HG03342 (cell line): ENCODE data around the gene COL23A1.
A peak's percentile ranks its signal among the peaks of the same experiment; 100 is the strongest.
"Not testable (repeated sequence)": the region's sequence is repeated elsewhere in the genome, so short reads cannot be mapped to it uniquely, and the experiment has no call there.

Experiments
- ATAC-seq: cut with Tn5 transposase; IDR thresholded peaks from one replicate; pipeline ENCODE4 v1.9.1; 2021; ENCODE audit warnings: mild to moderate bottlenecking, moderate library complexity; ENCODE audit not compliant: unreplicated experiment

The COL23A1 gene

GRCh38 chr5:178238711-178239592, 351.2 kb downstream of the COL23A1 start:
- no peak for ATAC-seq

DNA sequence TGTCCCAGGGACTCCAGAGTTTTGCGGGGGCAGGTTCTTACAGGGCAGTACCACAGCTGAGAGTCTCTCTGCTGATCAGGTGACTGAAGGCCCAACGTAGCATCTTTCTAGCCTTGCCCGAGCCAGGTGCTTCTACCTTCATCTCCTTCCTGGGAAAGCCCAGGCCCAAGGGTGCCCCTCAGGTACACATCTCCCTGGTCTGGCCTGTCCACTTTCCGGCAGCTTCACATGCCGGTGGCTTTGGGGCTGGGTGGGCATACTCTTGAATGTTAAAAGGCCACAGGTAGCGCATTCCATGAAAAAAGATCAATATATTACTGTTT, 351.9 kb downstream of the COL23A1 start:
- no peak for ATAC-seq

GRCh38 chr5:178237431-178238312, 352.5 kb downstream of the COL23A1 start:
- ATAC-seq: no peak

- no peak for ATAC-seq
Measured at GRCh38 chr5:178236679-178237078, 353.5 kb downstream of the COL23A1 start.

DNA sequence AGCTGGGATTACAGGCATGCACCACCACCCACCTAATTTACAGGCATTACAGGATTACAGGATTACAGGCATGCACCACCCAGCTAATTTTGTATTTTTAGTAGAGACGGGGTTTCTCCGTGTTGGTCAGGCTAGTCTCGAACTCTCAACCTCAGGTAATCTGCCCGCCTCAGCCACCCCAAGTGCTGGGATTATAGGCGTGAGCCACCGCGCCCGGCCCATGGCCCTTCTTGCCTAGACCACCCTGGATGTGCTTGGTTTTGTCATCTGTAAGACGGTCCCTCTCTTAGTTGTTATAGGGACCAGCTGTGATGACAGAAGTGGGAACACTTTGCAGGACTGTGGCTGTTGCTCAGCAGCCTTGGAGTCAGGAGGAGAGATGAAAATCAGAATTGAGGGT, 354.1 kb downstream of the COL23A1 start:
- no peak for ATAC-seq

- no peak for ATAC-seq
Measured at GRCh38 chr5:178235588-178235974, 354.6 kb downstream of the COL23A1 start.

DNA sequence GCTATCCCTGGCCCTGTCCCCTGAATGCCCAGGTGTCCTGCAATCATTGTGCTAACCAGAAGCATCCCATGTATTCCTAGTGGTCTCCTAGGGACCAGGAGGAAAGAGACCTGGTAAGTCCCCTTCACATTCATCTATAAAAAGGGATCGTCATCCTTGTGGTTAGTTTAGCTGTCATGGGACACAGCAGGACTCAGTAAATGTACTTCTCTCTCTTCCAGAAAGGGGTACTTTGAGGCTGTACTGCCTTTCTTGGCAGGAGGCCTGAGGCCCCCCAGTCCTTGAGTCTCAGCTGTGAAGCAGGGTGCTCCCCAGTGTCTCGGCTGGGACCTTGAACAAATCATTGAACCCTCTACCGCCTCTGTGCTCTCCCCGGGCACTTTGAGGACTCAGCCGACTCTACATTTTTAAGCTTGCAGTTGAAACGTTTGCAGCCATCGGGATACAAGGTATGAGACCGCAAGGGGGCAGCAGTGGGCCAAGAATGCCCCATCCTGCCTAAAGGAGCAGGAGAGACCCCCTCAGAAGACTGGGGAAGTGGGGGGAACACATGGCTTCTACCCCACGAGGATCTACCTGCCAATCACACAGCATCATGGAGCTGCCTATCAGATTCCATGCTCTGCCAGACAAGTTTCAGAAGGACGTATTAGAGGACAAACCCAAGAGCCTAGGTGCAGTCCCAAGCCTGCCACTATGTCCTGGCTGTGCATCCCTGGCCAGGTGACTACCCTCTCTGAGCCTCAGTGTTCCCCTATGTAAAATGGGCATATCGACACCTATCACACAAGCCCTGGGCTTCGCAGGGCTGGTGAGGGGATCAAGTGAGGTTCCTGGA, 355.2 kb downstream of the COL23A1 start:
- ATAC-seq: peak; percentile 32

DNA sequence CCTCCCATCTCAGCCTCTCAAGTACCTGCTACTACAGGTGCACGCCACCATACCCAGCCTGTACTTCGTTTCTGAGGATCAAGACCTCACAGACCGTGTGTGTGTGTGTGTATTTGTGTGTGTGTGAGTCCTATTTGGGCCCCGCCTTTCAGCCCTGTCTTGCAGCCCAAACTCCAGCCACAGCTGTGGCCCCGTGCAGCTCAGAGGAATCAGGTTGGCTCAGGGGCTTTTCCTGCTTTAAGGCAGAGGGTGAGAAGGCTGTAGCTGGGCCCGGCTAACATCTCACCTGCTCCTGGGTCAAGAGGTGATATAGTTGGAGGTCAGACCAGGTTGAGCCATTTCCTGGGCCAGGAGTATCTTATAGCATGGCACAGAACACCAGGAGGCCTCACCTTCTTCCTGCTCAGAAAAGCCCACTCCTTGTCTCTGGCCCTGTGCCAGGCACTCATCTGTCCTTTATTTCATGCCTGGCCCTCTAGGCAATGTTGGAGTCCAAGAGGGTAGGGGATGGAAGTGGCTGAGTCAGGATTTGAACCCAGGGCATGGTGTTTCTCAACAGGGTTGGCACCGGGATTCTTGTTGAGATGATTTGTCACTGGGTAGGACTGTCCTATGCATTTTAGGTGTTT, 356.0 kb downstream of the COL23A1 start:
- ATAC-seq: no peak

DNA sequence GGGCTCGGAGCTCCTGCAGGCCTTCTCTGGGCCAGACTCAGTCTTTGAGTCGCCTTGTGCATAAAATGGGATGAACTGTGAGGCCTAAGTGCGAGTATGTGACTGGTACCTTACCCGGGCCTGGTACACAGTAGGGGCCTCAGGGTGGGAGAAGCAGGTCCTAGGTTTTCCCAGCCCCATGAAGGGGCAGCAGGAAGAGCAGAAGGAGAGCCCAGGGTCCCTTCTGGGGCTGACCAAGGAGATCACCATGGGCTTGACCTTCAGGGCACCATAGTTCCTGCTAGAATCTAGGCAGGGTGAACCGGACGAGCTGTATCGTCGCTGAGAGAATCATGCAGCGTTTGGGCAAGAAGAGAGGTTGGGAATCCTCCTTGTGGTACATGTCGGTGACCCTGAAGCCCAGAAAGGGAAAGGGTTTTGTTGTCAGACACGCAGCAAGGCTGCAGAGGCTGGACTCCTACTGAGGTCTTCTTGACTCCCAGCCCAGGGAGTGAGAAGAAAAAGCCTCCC, 357.2 kb downstream of the COL23A1 start:
- ATAC-seq: peak; percentile 20

DNA sequence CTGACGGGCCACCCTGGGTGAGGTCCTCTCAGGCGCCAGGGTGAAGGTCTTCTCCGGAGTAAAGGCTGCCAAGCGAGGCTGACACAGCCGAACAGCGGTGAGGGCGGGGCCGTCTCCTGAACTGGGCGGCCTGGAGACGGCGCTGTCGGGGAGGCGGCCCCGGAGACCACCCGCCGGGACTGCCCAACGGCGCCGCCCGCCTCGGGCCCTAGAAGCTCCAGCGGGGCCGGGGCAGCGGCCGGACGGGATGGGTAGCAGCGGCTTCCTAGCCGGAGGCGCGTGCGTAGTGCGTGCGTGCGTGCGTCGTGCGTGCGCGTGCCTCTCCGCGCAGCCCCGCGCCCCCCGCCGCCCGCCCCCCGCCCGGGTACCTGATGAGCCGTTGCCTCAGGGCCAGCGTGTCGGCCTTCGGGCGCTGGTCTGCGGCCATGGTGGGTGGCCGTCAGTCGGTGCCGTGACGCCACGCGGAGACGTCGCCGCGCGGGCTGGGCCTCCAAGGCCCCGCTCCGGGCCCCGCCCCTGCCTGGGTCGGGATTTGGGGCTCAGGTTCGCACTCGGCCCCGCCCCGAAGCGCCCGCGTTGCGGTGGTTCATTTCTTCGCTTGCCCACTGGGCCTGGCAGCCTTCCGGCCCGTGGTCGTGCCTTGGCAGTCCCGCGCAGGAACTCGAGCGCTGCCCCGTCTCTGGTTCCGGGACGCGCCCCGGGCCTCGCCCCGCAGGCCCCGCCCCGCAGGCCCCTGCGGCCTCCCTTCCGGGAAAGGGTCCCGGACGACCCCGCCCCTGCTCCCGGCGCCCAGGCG, 357.9 kb downstream of the COL23A1 start, which contains the start of gene PHYKPL:
PHYKPL (minus strand) TSS at position 679 of the 796 bp plus-strand sequence; CDS start at position 427, 252 bp downstream.
- peak; percentile 71 for ATAC-seq

DNA sequence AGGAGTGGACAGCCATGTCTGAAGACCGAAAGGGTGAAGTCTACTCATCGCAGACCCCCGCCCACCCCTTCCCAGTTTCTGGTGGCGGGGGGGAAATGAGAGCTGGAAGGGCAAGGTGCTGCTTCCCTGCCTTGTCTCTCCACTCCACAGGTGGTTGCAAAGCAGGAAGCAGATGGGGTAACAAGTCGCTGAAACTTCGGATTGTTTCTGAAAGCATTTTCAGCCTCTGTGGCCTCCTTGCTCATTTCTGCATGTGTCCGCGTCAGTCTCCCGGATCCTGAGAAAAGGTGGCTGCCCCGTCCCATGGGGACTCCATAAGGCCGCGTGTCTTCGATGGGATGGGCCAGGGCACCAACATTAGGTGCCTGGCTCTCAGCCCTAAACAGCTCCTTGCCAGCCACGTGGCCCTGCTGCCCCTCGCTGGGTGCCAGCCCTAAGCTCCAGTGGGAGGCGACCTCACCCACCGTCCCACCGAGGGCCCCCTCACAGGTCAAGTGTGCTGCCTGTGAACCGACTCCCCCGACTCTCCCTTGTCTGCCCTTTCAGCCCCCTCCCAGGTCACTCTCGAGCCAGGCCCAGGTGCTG, 358.6 kb downstream of the COL23A1 start:
- no peak for ATAC-seq

DNA sequence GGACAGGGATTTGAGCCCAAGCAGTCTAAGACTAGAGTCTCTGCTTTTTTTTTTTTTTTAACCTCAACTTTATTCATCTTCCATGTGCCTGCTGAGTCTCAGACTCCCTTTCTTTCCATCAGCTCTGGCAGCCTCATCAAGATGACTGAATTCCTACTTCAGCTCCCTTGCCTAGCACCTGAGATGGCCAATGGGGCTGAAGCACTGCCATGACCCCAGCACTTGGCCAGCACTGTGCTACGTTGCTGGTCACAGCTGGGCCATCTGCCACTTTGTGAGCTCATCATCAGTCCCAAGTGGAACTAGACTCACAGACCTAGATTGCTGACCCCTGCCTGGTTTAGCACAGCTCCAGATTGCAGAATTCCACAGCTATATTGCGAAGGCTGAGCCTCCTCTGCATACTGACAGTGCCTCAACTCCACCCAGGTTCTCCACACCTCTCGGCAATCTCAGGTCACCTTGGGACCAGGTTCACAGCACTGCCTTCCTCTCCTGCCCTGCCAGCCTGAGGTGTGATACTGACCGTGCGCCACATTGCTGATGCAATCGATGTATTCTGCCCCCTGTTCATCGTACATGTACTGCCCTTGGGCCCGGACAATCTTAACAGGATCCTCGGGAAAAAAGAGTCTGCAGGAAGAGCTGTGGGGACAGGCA, 359.2 kb downstream of the COL23A1 start:
- no peak for ATAC-seq

- ATAC-seq: no peak
Measured at GRCh38 chr5:178229861-178230260, 360.3 kb downstream of the COL23A1 start.

- ATAC-seq: not testable (repeated sequence)
Measured at GRCh38 chr5:178229111-178229510, 361.1 kb downstream of the COL23A1 start.

DNA sequence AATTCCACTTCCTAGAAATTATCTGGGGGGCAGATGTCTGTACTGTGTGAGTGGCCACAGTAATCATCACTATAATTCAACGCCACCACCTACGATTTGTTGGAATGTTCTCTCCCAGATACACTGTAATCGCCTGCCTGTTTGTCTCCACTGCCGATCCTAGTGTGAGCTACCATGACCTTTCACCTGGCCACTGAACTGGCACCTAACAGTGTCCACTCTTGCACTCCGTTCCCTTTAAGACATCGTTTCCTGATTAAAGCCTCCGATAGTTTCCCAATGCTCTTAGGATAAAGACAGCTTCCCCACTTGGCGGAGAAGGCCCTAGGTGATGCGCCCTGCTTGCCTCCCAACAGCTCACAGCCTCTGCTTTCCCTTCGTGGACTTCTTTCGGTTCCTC, 361.6 kb downstream of the COL23A1 start:
- ATAC-seq: no peak

DNA sequence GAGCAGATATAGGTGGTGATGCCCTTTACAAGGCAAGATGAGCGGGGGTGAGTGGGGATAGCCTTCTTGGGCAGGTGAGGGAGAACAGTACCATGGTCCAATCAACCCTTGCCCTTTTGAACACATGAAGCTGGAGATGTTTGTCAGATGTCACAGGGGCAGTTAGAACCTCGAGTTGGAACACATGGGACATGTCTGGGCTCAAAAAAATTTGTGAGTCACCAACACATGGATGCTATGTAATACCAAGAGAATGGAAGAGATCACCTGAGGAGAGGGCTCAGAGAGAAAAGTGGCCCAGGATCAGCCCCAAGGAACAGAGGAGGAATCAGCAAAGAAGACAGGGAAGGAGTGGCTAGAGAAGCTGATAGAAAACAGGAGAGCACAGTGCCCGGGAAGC, 362.3 kb downstream of the COL23A1 start:
- no peak for ATAC-seq

DNA sequence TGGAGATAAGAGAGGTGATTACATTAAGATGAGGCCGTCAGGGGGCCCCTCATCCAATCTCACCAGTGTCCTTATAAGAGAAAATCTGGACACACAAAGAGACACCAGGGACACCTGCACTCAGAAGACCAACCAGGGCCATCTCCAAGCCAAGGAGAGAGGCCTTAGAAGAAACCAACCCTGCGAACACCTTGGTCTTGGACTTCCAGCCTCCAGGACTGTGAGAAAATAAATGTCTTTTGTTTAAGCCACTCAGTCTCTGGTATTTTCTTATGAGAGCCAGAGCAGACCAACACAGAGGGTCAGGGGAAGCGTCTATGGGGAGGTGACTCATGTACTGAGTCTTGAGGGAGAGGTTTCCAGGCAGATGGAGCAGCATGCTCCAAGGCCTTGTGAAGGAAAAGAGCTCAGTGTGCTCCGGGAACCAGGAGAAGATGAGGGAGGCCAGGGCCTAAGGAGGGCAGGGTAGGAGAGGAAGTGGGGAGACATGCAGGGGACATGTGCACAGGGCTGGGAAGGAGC, 363.0 kb downstream of the COL23A1 start:
- no peak for ATAC-seq

DNA sequence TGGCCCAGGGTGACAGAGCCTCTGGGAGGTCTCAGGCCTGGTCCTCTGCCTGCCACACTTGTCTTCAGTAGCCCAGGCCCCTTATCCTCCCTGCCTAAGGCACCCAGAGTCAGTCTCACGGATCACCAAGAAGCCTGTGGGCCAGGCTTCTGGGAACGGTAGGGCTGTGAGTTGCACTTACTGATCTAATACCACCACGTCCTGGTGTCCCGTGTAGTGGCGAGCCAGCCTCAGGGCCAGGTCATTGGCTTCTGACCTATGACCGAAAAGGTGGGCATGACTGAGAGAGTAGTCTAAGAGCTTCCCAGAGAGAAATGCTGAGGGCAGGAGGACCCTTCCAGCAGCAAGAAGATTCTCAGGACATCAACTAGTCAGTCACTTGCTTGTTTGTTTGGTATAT, 365.0 kb downstream of the COL23A1 start:
- ATAC-seq: no peak
